Testis (tissue), 2 donors: ENCODE results near the gene FCRLA.

Experiments
- CTCF ChIP-seq, 3 experiments: fragments of 450-650 bp in 2 of 3; fragments of 200-600 bp in 1 of 3; sonication (generic) in 1 of 3; IDR thresholded peaks; one replicate each; pipeline ENCODE4 v1.5.1; 2016 to 2019; ENCODE audit warnings: antibody characterized with exemption in 3 of 3, mild to moderate bottlenecking in 2 of 3, moderate library complexity in 1 of 3
- POLR2A ChIP-seq: fragments of 450-650 bp; IDR thresholded peaks from one replicate; pipeline ENCODE4 v1.6.1; 2017; ENCODE audit warnings: antibody characterized with exemption, mild to moderate bottlenecking, moderate library complexity

GRCh38 chr1:161688946-161689345 lies 18.1 kb upstream of the FCRLA start:
- TF ChIP-seq CTCF (IDR thresholded peaks at IDR 0.05), result no peak
- TF ChIP-seq POLR2A, result no peak
